HEK293 (cell line): ENCODE data around the gene B3GALT5.

Source experiments
- CTCF ChIA-PET: fragments of 350-600 bp; formaldehyde crosslinking; extraction: SDS; loops from one replicate; lab custom pipeline; 2021; ENCODE audit warnings: antibody characterized with exemption; lab: Yijun Ruan, JAX
- POLR2A ChIA-PET: fragments of 300-600 bp; formaldehyde crosslinking; extraction: SDS; loops from one replicate; lab custom pipeline; 2020; ENCODE audit warnings: antibody characterized with exemption, inconsistent platforms; lab: Yijun Ruan, JAX
- H3K27ac ChIP-seq: fragments of 200-500 bp; sonication (Bioruptor generic); 2 replicates; pipeline ENCODE4 v1.5.1; 2014; ENCODE audit warnings: low read depth, low read length, control low read depth, inconsistent platforms; ENCODE audit errors: extremely low read depth
- H3K36me3 ChIP-seq, 2 experiments: fragments of 200-500 bp in 1 of 2; sonication (Bioruptor generic) in 1 of 2; 1 replicate in 1 of 2; 2 replicates in 1 of 2; pipeline ENCODE4 v1.5.1; 2014 to 2017; ENCODE audit warnings: inconsistent platforms in 2 of 2, low read length in 2 of 2; ENCODE audit not compliant: control insufficient read depth in 2 of 2, insufficient read depth in 1 of 2
- H3K4me1 ChIP-seq: fragments of 200-500 bp; sonication (Bioruptor generic); 2 replicates; pipeline ENCODE4 v1.5.1; 2014; ENCODE audit warnings: mild to moderate bottlenecking, low read length, inconsistent platforms; ENCODE audit not compliant: control insufficient read depth, insufficient read depth
- H3K4me3 ChIP-seq: 2 replicates; pipeline ENCODE4 v1.5.1; 2011; ENCODE audit warnings: low read depth, mild to moderate bottlenecking, control low read depth, low read length, moderate library complexity
- H3K9me3 ChIP-seq: fragments of 200-500 bp; sonication (Bioruptor generic); 2 replicates; pipeline ENCODE4 v1.5.1; 2014; ENCODE audit warnings: low read depth, low read length, inconsistent platforms; ENCODE audit not compliant: control insufficient read depth, insufficient read depth
- BCL11B ChIP-seq: fragments of 450-650 bp; formaldehyde crosslinking; IDR thresholded peaks from 2 replicates; pipeline ENCODE4 v1.5.1; 2016; ENCODE audit warnings: low read depth, missing biosample characterization, missing genetic modification characterization
- EGR2 ChIP-seq: fragments of 450-650 bp; formaldehyde crosslinking; IDR thresholded peaks from 2 replicates; pipeline ENCODE4 v1.5.1; 2016; ENCODE audit warnings: low read depth, missing biosample characterization, missing genetic modification characterization
- FEZF1 ChIP-seq: fragments of 450-650 bp; formaldehyde crosslinking; IDR thresholded peaks from 2 replicates; pipeline ENCODE4 v1.5.1; 2016; ENCODE audit warnings: missing biosample characterization, missing genetic modification characterization
- GLIS1 ChIP-seq: fragments of 450-650 bp; formaldehyde crosslinking; IDR thresholded peaks from 2 replicates; pipeline ENCODE4 v1.5.1; 2016; ENCODE audit warnings: missing biosample characterization, missing genetic modification characterization
- IKZF3 ChIP-seq: fragments of 450-650 bp; IDR thresholded peaks from 2 replicates; pipeline ENCODE4 v1.5.0; 2018; ENCODE audit warnings: missing biosample characterization, mild to moderate bottlenecking, missing genetic modification characterization, moderate library complexity
- KLF7 ChIP-seq: fragments of 450-650 bp; formaldehyde crosslinking; IDR thresholded peaks from 2 replicates; pipeline ENCODE4 v1.5.1; 2016; ENCODE audit warnings: missing biosample characterization, missing genetic modification characterization, borderline replicate concordance
- RBAK ChIP-seq: fragments of 450-650 bp; formaldehyde crosslinking; IDR thresholded peaks from 2 replicates; pipeline ENCODE4 v1.5.1; 2016; ENCODE audit warnings: missing biosample characterization, missing genetic modification characterization
- ZBTB20 ChIP-seq: fragments of 450-650 bp; formaldehyde crosslinking; IDR thresholded peaks from 2 replicates; pipeline ENCODE4 v1.5.1; 2016; ENCODE audit warnings: missing biosample characterization, missing genetic modification characterization
- ZNF16 ChIP-seq: fragments of 450-650 bp; formaldehyde crosslinking; IDR thresholded peaks from 2 replicates; pipeline ENCODE4 v1.5.1; 2016; ENCODE audit warnings: low read depth, missing biosample characterization, missing genetic modification characterization
- ZNF214 ChIP-seq: fragments of 450-650 bp; formaldehyde crosslinking; IDR thresholded peaks from 2 replicates; pipeline ENCODE4 v1.5.1; 2017; ENCODE audit warnings: missing biosample characterization, mild to moderate bottlenecking, missing genetic modification characterization, borderline replicate concordance
- ZNF223 ChIP-seq: fragments of 450-650 bp; formaldehyde crosslinking; IDR thresholded peaks from 2 replicates; pipeline ENCODE4 v1.5.1; 2016; ENCODE audit warnings: missing biosample characterization, missing genetic modification characterization
- ZNF266 ChIP-seq: fragments of 450-650 bp; formaldehyde crosslinking; IDR thresholded peaks from 2 replicates; pipeline ENCODE4 v1.5.1; 2016; ENCODE audit warnings: missing biosample characterization, missing genetic modification characterization, low read depth
- ZNF292 ChIP-seq: fragments of 450-650 bp; formaldehyde crosslinking; IDR thresholded peaks from 2 replicates; pipeline ENCODE4 v1.5.1; 2016; ENCODE audit warnings: low read depth, missing biosample characterization, missing genetic modification characterization, borderline replicate concordance
- ZNF48 ChIP-seq: fragments of 450-650 bp; formaldehyde crosslinking; IDR thresholded peaks from 2 replicates; pipeline ENCODE4 v1.5.1; 2016; ENCODE audit warnings: missing biosample characterization, missing genetic modification characterization
- ZNF558 ChIP-seq: fragments of 450-650 bp; formaldehyde crosslinking; IDR thresholded peaks from 2 replicates; pipeline ENCODE4 v1.5.1; 2016; ENCODE audit warnings: missing biosample characterization, missing genetic modification characterization
- ZSCAN16 ChIP-seq: fragments of 450-650 bp; formaldehyde crosslinking; IDR thresholded peaks from 2 replicates; pipeline ENCODE4 v1.5.1; 2016; ENCODE audit warnings: missing biosample characterization, missing genetic modification characterization
- TF ChIP-seq, protein P1 (sequence below): fragments of 450-650 bp; formaldehyde crosslinking; IDR thresholded peaks from 2 replicates; pipeline ENCODE4 v1.5.1; 2016; ENCODE audit warnings: missing biosample characterization, missing genetic modification characterization, low read depth
- TF ChIP-seq, protein P2 (sequence below): fragments of 450-650 bp; IDR thresholded peaks from 2 replicates; pipeline ENCODE4 v1.5.1; 2018; ENCODE audit warnings: missing biosample characterization, missing genetic modification characterization
- TF ChIP-seq, protein P3 (sequence below): fragments of 450-650 bp; formaldehyde crosslinking; IDR thresholded peaks from 2 replicates; pipeline ENCODE4 v1.5.1; 2016; ENCODE audit warnings: missing biosample characterization, missing genetic modification characterization
- TF ChIP-seq, protein P4 (sequence below): fragments of 450-650 bp; formaldehyde crosslinking; IDR thresholded peaks from 2 replicates; pipeline ENCODE4 v1.5.1; 2016; ENCODE audit warnings: missing biosample characterization, missing genetic modification characterization

Gene B3GALT5

GRCh38 chr21:39632796-39633442, 20.2 kb downstream of the B3GALT5 start (continued):
- TF ChIP-seq ZNF266, result no peak

GRCh38 chr21:39633770-39634181, 21.0 kb downstream of the B3GALT5 start:
- Histone ChIP-seq H3K36me3 (no peaks in the 10 kb centered on the region), H3K27ac (no peak overlapping the region), H3K4me3 (no peak overlapping the region), H3K4me1 (no peaks in the 10 kb centered on the region), H3K9me3 (no peaks in the 10 kb centered on the region)
- no peak for TF ChIP-seq GLIS1 (tag by site-specific recombination)
- no peak for TF ChIP-seq ZNF223 (tag by site-specific recombination)
- TF ChIP-seq ZNF558 (tag by site-specific recombination), result no peak
- TF ChIP-seq RBAK (tag by site-specific recombination), result no peak
- TF ChIP-seq EGR2 (tag by site-specific recombination), result no peak
- TF ChIP-seq, protein P1, sequence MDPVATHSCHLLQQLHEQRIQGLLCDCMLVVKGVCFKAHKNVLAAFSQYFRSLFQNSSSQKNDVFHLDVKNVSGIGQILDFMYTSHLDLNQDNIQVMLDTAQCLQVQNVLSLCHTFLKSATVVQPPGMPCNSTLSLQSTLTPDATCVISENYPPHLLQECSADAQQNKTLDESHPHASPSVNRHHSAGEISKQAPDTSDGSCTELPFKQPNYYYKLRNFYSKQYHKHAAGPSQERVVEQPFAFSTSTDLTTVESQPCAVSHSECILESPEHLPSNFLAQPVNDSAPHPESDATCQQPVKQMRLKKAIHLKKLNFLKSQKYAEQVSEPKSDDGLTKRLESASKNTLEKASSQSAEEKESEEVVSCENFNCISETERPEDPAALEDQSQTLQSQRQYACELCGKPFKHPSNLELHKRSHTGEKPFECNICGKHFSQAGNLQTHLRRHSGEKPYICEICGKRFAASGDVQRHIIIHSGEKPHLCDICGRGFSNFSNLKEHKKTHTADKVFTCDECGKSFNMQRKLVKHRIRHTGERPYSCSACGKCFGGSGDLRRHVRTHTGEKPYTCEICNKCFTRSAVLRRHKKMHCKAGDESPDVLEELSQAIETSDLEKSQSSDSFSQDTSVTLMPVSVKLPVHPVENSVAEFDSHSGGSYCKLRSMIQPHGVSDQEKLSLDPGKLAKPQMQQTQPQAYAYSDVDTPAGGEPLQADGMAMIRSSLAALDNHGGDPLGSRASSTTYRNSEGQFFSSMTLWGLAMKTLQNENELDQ (tag by site-specific recombination), result no peak
- no peak for TF ChIP-seq ZNF16
- no peak for TF ChIP-seq ZNF48
- no peak for TF ChIP-seq ZNF214 (tag by site-specific recombination)
- TF ChIP-seq FEZF1 (tag by site-specific recombination), result no peak
- TF ChIP-seq ZNF292, result no peak
- TF ChIP-seq, protein P2, sequence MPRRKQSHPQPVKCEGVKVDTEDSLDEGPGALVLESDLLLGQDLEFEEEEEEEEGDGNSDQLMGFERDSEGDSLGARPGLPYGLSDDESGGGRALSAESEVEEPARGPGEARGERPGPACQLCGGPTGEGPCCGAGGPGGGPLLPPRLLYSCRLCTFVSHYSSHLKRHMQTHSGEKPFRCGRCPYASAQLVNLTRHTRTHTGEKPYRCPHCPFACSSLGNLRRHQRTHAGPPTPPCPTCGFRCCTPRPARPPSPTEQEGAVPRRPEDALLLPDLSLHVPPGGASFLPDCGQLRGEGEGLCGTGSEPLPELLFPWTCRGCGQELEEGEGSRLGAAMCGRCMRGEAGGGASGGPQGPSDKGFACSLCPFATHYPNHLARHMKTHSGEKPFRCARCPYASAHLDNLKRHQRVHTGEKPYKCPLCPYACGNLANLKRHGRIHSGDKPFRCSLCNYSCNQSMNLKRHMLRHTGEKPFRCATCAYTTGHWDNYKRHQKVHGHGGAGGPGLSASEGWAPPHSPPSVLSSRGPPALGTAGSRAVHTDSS (tag by site-specific recombination), result no peak
- TF ChIP-seq IKZF3 (tag by site-specific recombination), result no peak
- no peak for TF ChIP-seq KLF7 (tag by site-specific recombination)
- TF ChIP-seq, protein P3, sequence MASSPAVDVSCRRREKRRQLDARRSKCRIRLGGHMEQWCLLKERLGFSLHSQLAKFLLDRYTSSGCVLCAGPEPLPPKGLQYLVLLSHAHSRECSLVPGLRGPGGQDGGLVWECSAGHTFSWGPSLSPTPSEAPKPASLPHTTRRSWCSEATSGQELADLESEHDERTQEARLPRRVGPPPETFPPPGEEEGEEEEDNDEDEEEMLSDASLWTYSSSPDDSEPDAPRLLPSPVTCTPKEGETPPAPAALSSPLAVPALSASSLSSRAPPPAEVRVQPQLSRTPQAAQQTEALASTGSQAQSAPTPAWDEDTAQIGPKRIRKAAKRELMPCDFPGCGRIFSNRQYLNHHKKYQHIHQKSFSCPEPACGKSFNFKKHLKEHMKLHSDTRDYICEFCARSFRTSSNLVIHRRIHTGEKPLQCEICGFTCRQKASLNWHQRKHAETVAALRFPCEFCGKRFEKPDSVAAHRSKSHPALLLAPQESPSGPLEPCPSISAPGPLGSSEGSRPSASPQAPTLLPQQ (tag by site-specific recombination), result no peak
- no peak for TF ChIP-seq ZSCAN16 (tag by site-specific recombination)
- no peak for TF ChIP-seq ZBTB20 (tag by site-specific recombination)
- no peak for TF ChIP-seq BCL11B (tag by site-specific recombination)
- TF ChIP-seq, protein P4, sequence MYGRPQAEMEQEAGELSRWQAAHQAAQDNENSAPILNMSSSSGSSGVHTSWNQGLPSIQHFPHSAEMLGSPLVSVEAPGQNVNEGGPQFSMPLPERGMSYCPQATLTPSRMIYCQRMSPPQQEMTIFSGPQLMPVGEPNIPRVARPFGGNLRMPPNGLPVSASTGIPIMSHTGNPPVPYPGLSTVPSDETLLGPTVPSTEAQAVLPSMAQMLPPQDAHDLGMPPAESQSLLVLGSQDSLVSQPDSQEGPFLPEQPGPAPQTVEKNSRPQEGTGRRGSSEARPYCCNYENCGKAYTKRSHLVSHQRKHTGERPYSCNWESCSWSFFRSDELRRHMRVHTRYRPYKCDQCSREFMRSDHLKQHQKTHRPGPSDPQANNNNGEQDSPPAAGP (tag by site-specific recombination), result no peak
- ChIA-PET CTCF (no interaction called here), POLR2A (no interaction called here)
